ENCODE results near the gene MPC1.

The MPC1 gene

GRCh38 chr6:166315436-166315835, 67.3 kb downstream of the MPC1 start:
- DNase-seq (ENCODE audit: low spot score): no peak

All from hematopoietic multipotent progenitor cell treated with erythropoietin and hydrocortisone succinate and interleukin-3 and kit ligand, for 15 days (in vitro differentiated cells).